Transverse colon (tissue), 4 donors: ENCODE measurements around the gene SYT17. TPM values are rescaled to one million over a fixed set of nuclear protein-coding genes. Genes with fewer than 3 reads are reported as not detected.

Experiments
- DNase-seq: peaks from one replicate; pipeline ENCODE4 v3.0.0-alpha.2; 2019
- H3K27ac ChIP-seq, 4 donors: fragments of 200-600 bp; sonication (generic); 2 replicates each; pipeline ENCODE4 v1.5.1; 2016 to 2018; ENCODE audit warnings: inconsistent platforms in 4 of 4
- H3K27me3 ChIP-seq: fragments of 200-600 bp; sonication (generic); 2 replicates; pipeline ENCODE4 v1.5.1; 2017; ENCODE audit warnings: inconsistent platforms
- H3K36me3 ChIP-seq, 4 donors: fragments of 200-600 bp; sonication (generic); 2 replicates each; pipeline ENCODE4 v1.5.1; 2017 to 2019; ENCODE audit warnings: inconsistent platforms in 4 of 4
- H3K4me1 ChIP-seq, 4 donors: fragments of 200-600 bp; sonication (generic); 2 replicates each; pipeline ENCODE4 v1.5.1; 2017 to 2020; ENCODE audit warnings: inconsistent platforms in 4 of 4
- H3K4me3 ChIP-seq, 4 donors: fragments of 200-600 bp; sonication (generic); 1 replicate in 1 of 4; 2 replicates in 3 of 4; pipeline versions ENCODE4 v1.5.1 to v1.6.1; 2017 to 2019; ENCODE audit warnings: inconsistent platforms in 4 of 4
- H3K9me3 ChIP-seq, 2 donors: fragments of 200-600 bp; sonication (generic); 2 replicates each; pipeline ENCODE4 v1.5.1; 2017 to 2019; ENCODE audit warnings: inconsistent platforms in 2 of 2
- EP300 ChIP-seq: sonication (generic); formaldehyde crosslinking; IDR thresholded peaks from one replicate; pipeline ENCODE4 v1.6.1; 2017; ENCODE audit warnings: antibody characterized with exemption, low read depth
- POLR2A ChIP-seq: fragments of 450-650 bp; IDR thresholded peaks from one replicate; pipeline ENCODE4 v1.6.1; 2016; ENCODE audit warnings: antibody characterized with exemption, mild to moderate bottlenecking, moderate library complexity
- POLR2AphosphoS5 ChIP-seq, 3 donors: sonication (generic); formaldehyde crosslinking; IDR thresholded peaks; one replicate each; pipeline ENCODE4 v1.6.1; 2016; ENCODE audit warnings: antibody characterized with exemption in 3 of 3
- WGBS, 2 donors: methylation state at CpG; one replicate each; pipeline ENCODE4 v1.1.5; 2018; ENCODE audit warnings: low coverage in 1 of 2; 5-methylcytosine and 5-hydroxymethylcytosine counted together
- in situ Hi-C, 4 donors: fragments of 200-750 bp; cut with MboI; loops; one replicate each; pipeline versions ENCODE4 v1.15.0 to v1.15.1; 2017; ENCODE audit warnings: low sequenced_read_pairs in 3 of 4, low pct_ligation_motif_present in 1 of 4, low pct_unique_long_range_greater_than_20kb in 1 of 4
- intact Hi-C: fragments of 100-400 bp; cut with DNase I; formaldehyde crosslinking; loops from one replicate; pipeline ENCODE4 v1.15.1; 2023; ENCODE audit warnings: low total_unique reads
- total RNA-seq, 4 donors: library from RNA; depleted of rRNA; stranded (reverse); fragments of >200 nt; gene quantifications; one replicate each; pipeline ENCODE4 v1.1.0, GENCODE V29; 2016
- TF ChIP-seq, protein P1 (sequence below), 5 experiments: fragments of 200-600 bp in 3 of 5; fragments of 450-650 bp in 2 of 5; sonication (generic) in 3 of 5; IDR thresholded peaks; 1 replicate in 2 of 5; 2 replicates in 3 of 5; pipeline ENCODE4 v1.5.1; 2016 to 2017; ENCODE audit warnings: antibody characterized with exemption in 5 of 5, inconsistent platforms in 3 of 5, mild to moderate bottlenecking in 2 of 5, moderate library complexity in 1 of 5

Gene SYT17
- total RNA-seq, 4 donors from 2014 or later: 9.1 to 51.7 (median 19.1) TPM

DNA sequence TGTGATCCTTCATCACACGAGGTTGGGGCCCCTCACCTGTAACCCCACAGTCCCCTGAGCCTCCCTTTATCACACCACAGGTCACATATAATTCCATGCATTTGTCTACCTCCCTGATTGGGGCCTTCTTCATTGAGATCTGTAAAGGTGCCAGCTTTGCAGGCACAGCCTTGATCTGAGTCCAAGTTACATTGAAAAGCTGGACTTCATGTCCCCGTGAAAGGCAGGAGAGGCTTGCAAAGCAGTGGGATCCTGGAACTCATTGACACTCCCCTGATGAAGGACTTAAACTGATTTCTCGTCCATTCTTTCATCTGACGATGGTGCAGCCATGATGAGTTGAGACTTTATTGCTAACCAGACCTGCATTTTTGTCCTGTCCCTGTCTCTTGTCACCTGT is 3.8 kb upstream of the SYT17 start:
- in situ Hi-C loops: no loop called here
- peaks cover 0 to 19% (median 18%) of the 10 kb centered on the region in 4 donors for H3K4me1 ChIP-seq
- 33 to 71% methylated on average over 1 to 4 of the region's 4 CpGs for WGBS, 2 donors
- DNase-seq: no peak
- peaks cover 15% of the 10 kb centered on the region for H3K27me3 ChIP-seq
- TF ChIP-seq, protein P1, sequence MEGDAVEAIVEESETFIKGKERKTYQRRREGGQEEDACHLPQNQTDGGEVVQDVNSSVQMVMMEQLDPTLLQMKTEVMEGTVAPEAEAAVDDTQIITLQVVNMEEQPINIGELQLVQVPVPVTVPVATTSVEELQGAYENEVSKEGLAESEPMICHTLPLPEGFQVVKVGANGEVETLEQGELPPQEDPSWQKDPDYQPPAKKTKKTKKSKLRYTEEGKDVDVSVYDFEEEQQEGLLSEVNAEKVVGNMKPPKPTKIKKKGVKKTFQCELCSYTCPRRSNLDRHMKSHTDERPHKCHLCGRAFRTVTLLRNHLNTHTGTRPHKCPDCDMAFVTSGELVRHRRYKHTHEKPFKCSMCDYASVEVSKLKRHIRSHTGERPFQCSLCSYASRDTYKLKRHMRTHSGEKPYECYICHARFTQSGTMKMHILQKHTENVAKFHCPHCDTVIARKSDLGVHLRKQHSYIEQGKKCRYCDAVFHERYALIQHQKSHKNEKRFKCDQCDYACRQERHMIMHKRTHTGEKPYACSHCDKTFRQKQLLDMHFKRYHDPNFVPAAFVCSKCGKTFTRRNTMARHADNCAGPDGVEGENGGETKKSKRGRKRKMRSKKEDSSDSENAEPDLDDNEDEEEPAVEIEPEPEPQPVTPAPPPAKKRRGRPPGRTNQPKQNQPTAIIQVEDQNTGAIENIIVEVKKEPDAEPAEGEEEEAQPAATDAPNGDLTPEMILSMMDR (IDR thresholded peaks at IDR 0.05): no peak
- no peak overlapping the region for H3K4me3 ChIP-seq
- H3K9me3 ChIP-seq: no peaks in the 10 kb centered on the region
- H3K27ac ChIP-seq: no peak overlapping the region
- intact Hi-C loops: no loop called here
- H3K36me3 ChIP-seq: no peaks in the 10 kb centered on the region

DNA sequence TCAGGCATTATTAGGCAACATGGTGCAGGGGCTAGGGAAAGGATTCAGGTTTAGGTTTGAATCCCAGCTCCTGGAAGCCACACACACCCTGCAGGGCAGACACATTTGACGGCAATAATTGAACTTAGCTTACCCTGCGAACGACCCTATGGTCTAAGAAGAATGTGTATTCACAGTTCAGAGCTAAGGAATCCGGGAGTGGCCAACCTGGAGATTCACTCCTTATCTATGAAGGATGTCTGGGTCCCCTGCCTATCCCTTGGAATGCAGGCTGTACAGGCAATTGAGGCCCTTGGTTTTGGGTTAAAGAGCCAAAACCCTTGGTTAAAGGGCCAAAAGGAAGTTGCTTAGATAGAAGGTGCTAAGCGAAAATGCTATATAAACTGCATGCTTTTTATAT is 2.9 kb upstream of the SYT17 start:
- no peaks in the 10 kb centered on the region for H3K36me3 ChIP-seq
- TF ChIP-seq POLR2A (no peak), EP300 (no peak), POLR2AphosphoS5 (IDR thresholded peaks at IDR 0.05) (no peak)
- TF ChIP-seq, protein P1 (IDR thresholded peaks at IDR 0.05): no peak
- no peak overlapping the region for H3K27ac ChIP-seq
- intact Hi-C loops (no loop called here), in situ Hi-C loops (no loop called here)
- H3K4me3 ChIP-seq: no peak overlapping the region
- no peak for DNase-seq
- H3K4me1 ChIP-seq: peaks cover 0 to 23% (median 21%) of the 10 kb centered on the region in 4 donors
- peaks cover 16% of the 10 kb centered on the region for H3K27me3 ChIP-seq
- WGBS, 2 donors: 78% methylated on average over 5 of the region's 5 CpGs; no CpG with 5 or more reads in 1 of the 2 donors
- H3K9me3 ChIP-seq: no peaks in the 10 kb centered on the region

DNA sequence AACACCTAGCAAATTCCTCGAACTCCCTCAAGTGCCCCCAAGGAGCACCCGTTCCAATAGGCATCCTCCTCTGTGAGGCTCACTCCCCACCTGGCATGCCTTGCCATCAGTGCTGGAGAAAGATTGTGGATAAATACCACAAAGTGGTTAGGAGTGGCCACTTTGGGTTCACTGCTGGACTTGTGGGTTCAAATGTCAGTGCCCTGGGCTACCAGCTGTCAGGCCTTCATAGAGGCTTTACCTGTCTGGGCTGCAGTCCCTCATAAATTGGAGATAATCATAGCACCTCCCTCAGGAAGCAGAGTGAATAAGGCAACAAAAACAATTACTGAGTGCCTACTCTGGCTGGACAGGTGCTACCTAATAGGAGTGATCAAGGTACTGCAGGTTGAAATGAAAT is 1.5 kb upstream of the SYT17 start:
- intact Hi-C loops: no loop called here
- Histone ChIP-seq H3K4me1 (peaks cover 0 to 23% (median 21%) of the 10 kb centered on the region in 4 donors), H3K4me3 (no peak overlapping the region), H3K27me3 (peaks cover 16% of the 10 kb centered on the region), H3K36me3 (no peaks in the 10 kb centered on the region), H3K27ac (no peak overlapping the region), H3K9me3 (no peaks in the 10 kb centered on the region)
- DNase-seq: no peak
- WGBS, 2 donors: 78% methylated on average over 2 of the region's 2 CpGs; no CpG with 5 or more reads in 1 of the 2 donors
- in situ Hi-C loops: no loop called here
- no peak for TF ChIP-seq POLR2A
- TF ChIP-seq, protein P1 (IDR thresholded peaks at IDR 0.05): no peak
- TF ChIP-seq POLR2AphosphoS5 (IDR thresholded peaks at IDR 0.05): no peak
- no peak for TF ChIP-seq EP300

DNA sequence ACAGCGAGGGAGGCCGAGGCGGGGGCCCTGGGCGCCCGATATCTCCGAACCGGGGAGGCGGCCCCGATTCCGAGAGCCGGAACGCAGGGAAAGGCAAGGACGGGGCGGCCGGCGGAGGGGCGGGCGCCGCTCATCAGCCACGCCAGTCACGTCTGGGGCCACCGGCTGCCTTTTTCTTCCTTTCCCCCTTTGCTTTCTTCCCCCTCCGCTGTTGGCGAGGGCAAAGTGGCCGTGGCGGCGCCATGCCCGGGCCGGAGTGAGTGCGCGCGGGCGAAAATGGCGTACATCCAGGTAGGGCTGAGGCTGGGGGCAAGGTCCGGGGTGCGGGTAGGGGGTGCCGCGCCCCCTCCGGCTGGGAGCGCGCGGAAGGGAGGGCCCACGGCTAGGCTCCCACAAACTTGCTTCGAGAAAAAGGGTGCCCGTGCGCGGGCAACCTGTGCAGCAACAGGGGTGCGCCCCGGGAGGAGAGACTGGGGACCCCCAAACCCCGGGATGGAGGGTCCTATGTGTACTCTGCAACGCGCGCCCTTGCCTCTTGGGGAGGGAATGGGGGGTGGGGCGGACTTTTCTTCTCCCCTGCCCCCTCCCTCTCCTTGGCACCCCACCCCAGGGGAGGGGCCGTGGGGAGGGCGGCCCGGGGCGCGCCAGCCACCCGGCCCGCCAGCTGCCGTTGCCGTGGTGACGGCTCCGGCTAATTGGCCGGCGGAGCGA is 486 bp downstream of the SYT17 start:
- peak; percentile 64 for DNase-seq
- intact Hi-C loops: no loop called here
- TF ChIP-seq POLR2A: peak; percentile 17
- TF ChIP-seq, protein P1 (IDR thresholded peaks at IDR 0.05): no peak
- no peaks in the 10 kb centered on the region for H3K36me3 ChIP-seq
- peak overlapping the region; percentile 40 to 57 (median 56) for H3K4me3 ChIP-seq
- no peaks in the 10 kb centered on the region for H3K9me3 ChIP-seq
- peak overlapping the region; percentile 68 to 78 (median 72) for H3K27ac ChIP-seq
- peaks cover 16% of the 10 kb centered on the region for H3K27me3 ChIP-seq
- peaks cover 0 to 23% (median 21%) of the 10 kb centered on the region in 4 donors for H3K4me1 ChIP-seq
- 1% methylated on average over 33 of the region's 68 CpGs; no CpG with 5 or more reads in 1 of the 2 donors for WGBS, 2 donors
- in situ Hi-C loops: no loop called here
